PC-9 (cell line): ENCODE data around the gene UCP3. TPM values are rescaled to one million over a fixed set of nuclear protein-coding genes. Genes with fewer than 3 reads are reported as not detected.

ENCODE experiments used
- BruUV-seq: library from RNA; stranded (reverse); fragments of 400-500 nt; replicated peaks from 2 replicates; lab custom pipeline; 2021; lab: Mats Ljungman, UMichigan
- CTCF ChIA-PET: fragments of 300-600 bp; sonication (Branson Sonifier 250); formaldehyde crosslinking; loops from one replicate; lab custom pipeline; 2022; ENCODE audit warnings: antibody characterized with exemption; lab: Charles Lee
- POLR2A ChIA-PET: fragments of 300-600 bp; sonication (Branson Sonifier 250); formaldehyde crosslinking; loops from one replicate; lab custom pipeline; 2022; ENCODE audit warnings: antibody characterized with exemption; ENCODE audit not compliant: unreplicated experiment; lab: Charles Lee
- DNase-seq, 2 experiments: peaks; one replicate each; pipeline versions ENCODE4 v3.0.0 to v3.0.0-alpha.2; 2015 to 2022; ENCODE audit warnings: mixed read lengths in 1 of 2
- H2AFZ ChIP-seq: fragments of 200-600 bp; sonication (generic); 2 replicates; pipeline ENCODE4 v1.8.1; 2017; ENCODE audit warnings: antibody characterized with exemption
- H3F3A ChIP-seq: fragments of 200-600 bp; sonication (generic); 2 replicates; pipeline ENCODE4 v1.8.1; 2017; ENCODE audit warnings: antibody characterized with exemption, mild to moderate bottlenecking, low read depth; ENCODE audit not compliant: insufficient read depth
- H3K27ac ChIP-seq: fragments of 200-600 bp; sonication (generic); 2 replicates; pipeline ENCODE4 v1.6.1; 2016; ENCODE audit warnings: mixed run types
- H3K27me3 ChIP-seq: fragments of 200-600 bp; sonication (generic); 2 replicates; pipeline ENCODE4 v1.6.1; 2016; ENCODE audit warnings: low read depth, mixed run types; ENCODE audit not compliant: insufficient read depth
- H3K36me3 ChIP-seq: fragments of 200-600 bp; sonication (generic); 2 replicates; pipeline ENCODE4 v1.6.1; 2016; ENCODE audit warnings: low read depth, mixed run types
- H3K4me1 ChIP-seq: fragments of 200-600 bp; sonication (generic); replicated peaks from 2 replicates; pipeline ENCODE4 v1.6.1; 2016; ENCODE audit warnings: mixed run types; ENCODE audit not compliant: insufficient read depth
- H3K4me2 ChIP-seq: fragments of 200-600 bp; sonication (generic); 2 replicates; pipeline ENCODE4 v1.6.1; 2017; ENCODE audit warnings: mixed run types
- H3K4me3 ChIP-seq: fragments of 200-600 bp; sonication (generic); 2 replicates; pipeline ENCODE4 v1.6.1; 2016; ENCODE audit warnings: mixed run types
- H3K79me2 ChIP-seq: fragments of 200-600 bp; sonication (generic); 2 replicates; pipeline ENCODE4 v1.6.1; 2017; ENCODE audit warnings: low read depth, mixed run types
- H3K9me2 ChIP-seq: fragments of 200-600 bp; sonication (generic); 2 replicates; pipeline ENCODE4 v1.8.1; 2017; ENCODE audit warnings: mild to moderate bottlenecking; ENCODE audit not compliant: insufficient read depth
- H3K9me3 ChIP-seq: fragments of 200-600 bp; sonication (generic); 2 replicates; pipeline ENCODE4 v1.8.1; 2016; ENCODE audit warnings: low read depth; ENCODE audit not compliant: insufficient read depth
- H4K20me1 ChIP-seq: fragments of 200-600 bp; sonication (generic); 2 replicates; pipeline ENCODE4 v1.8.1; 2017; ENCODE audit not compliant: insufficient read depth
- CTCF ChIP-seq: fragments of 200-600 bp; sonication (generic); conservative IDR thresholded peaks from 2 replicates; pipeline ENCODE4 v1.6.1; 2017; ENCODE audit warnings: mixed run types, antibody characterized with exemption, mild to moderate bottlenecking, moderate library complexity
- EZH2 ChIP-seq: fragments of 200-600 bp; sonication (generic); IDR thresholded peaks from 2 replicates; pipeline ENCODE4 v1.8.0; 2017; ENCODE audit warnings: antibody characterized with exemption, low read depth
- intact Hi-C: fragments of 100-400 bp; cut with micrococcal nuclease; formaldehyde crosslinking; loops from one replicate; pipeline ENCODE4 v1.10.0; 2022; ENCODE audit not compliant: unreplicated experiment
- total RNA-seq: library from RNA; stranded (reverse); gene quantifications from 2 replicates; pipeline ENCODE4 v1.2.3, GENCODE V29; 2021

UCP3 gene
- total RNA-seq, 1 experiment from 2014 or later: 2.0 TPM

- Histone ChIP-seq H4K20me1 (no peaks in the 10 kb centered on the region), H3K79me2 (no peaks in the 10 kb centered on the region), H3K4me3 (no peak overlapping the region), H3K9me3 (no peaks in the 10 kb centered on the region), H3K9me2 (no peaks in the 10 kb centered on the region), H3K4me2 (peak overlapping the region; percentile 57), H3K27ac (peak overlapping the region; percentile 72), H3K4me1 (peaks cover 33% of the 10 kb centered on the region), H3F3A (peaks cover 6% of the 10 kb centered on the region; the same call in 1 of the 2 replicates), H2AFZ (no peak overlapping the region), H3K27me3 (no peaks in the 10 kb centered on the region), H3K36me3 (peaks cover 10% of the 10 kb centered on the region; the same call in 1 of the 2 replicates)
- TF ChIP-seq CTCF (no peak), EZH2 (no peak)
- peak in 1 of 2 experiments; percentile 84 for DNase-seq
- ChIA-PET CTCF (interaction anchor here (0.9 kb wide), 1 partner anchor 73 kb away, joined by 3 read pairs; the partner anchor contains the start of gene UCP2), POLR2A (interaction anchor here (0.6 kb wide), 1 partner anchor 87 kb away, joined by 6 read pairs; no protein-coding TSS in a partner anchor)
- intact Hi-C loops: no loop called here
- no TSS peak for BruUV-seq
Measured at GRCh38 chr11:74055938-74056337, 47.1 kb upstream of the UCP3 start.

GRCh38 chr11:74050465-74050864 is 41.6 kb upstream of the UCP3 start:
- no peaks in the 10 kb centered on the region for H3K9me3 ChIP-seq
- H3K4me3 ChIP-seq: no peak overlapping the region
- H3K79me2 ChIP-seq: no peaks in the 10 kb centered on the region
- CTCF ChIA-PET: no interaction called here
- no peak overlapping the region for H3K27ac ChIP-seq
- no peak overlapping the region for H2AFZ ChIP-seq
- H4K20me1 ChIP-seq: no peaks in the 10 kb centered on the region
- BruUV-seq: no TSS peak
- intact Hi-C loops: no loop called here
- no peak for TF ChIP-seq EZH2
- no peak for TF ChIP-seq CTCF
- peak in 1 of 2 experiments; percentile 48 for DNase-seq
- H3K4me1 ChIP-seq: peaks cover 6% of the 10 kb centered on the region
- H3K9me2 ChIP-seq: no peaks in the 10 kb centered on the region
- no peak overlapping the region for H3K4me2 ChIP-seq
- POLR2A ChIA-PET: no interaction called here
- H3F3A ChIP-seq: no peaks in the 10 kb centered on the region
- H3K36me3 ChIP-seq: peaks cover 11% of the 10 kb centered on the region
- no peaks in the 10 kb centered on the region for H3K27me3 ChIP-seq

- ChIA-PET CTCF (no interaction called here), POLR2A (interaction anchor here (0.6 kb wide), 1 partner anchor 405 kb away, joined by 3 read pairs; no protein-coding TSS in a partner anchor)
- peaks cover 11% of the 10 kb centered on the region for H3K36me3 ChIP-seq
- no peaks in the 10 kb centered on the region for H3F3A ChIP-seq
- H4K20me1 ChIP-seq: no peaks in the 10 kb centered on the region
- H3K79me2 ChIP-seq: no peaks in the 10 kb centered on the region
- no peak overlapping the region for H3K4me3 ChIP-seq
- H3K9me2 ChIP-seq: no peaks in the 10 kb centered on the region
- no peaks in the 10 kb centered on the region for H3K4me1 ChIP-seq
- no TSS peak for BruUV-seq
- TF ChIP-seq CTCF: no peak
- TF ChIP-seq EZH2: no peak
- no peak overlapping the region for H2AFZ ChIP-seq
- H3K27me3 ChIP-seq: no peaks in the 10 kb centered on the region
- no peak for DNase-seq
- H3K9me3 ChIP-seq: no peaks in the 10 kb centered on the region
- intact Hi-C loops: no loop called here
- H3K27ac ChIP-seq: no peak overlapping the region
- no peak overlapping the region for H3K4me2 ChIP-seq
Measured at GRCh38 chr11:74048993-74049392, 40.1 kb upstream of the UCP3 start.
